ENCODE data around the gene FAM47E.

The FAM47E gene, protein sequence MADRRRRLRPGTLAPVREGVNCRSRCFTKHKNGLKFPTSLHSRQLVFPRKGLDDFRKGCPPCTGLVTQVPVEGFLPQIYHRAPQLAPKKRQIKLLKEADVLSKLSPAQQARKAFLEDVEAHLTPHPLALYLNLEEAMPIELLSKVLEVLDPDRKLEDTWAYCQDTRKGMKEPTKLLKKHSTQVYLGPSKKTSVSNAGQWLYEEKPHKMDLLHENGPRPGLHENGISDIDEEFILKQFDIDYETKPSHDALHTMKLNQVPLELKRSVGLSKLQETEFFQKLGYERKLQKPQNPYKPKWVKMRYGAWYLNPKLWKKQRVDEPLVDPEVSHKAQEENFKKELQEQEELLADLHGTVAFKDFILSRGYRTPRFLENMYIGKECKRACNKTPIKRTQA

DNA sequence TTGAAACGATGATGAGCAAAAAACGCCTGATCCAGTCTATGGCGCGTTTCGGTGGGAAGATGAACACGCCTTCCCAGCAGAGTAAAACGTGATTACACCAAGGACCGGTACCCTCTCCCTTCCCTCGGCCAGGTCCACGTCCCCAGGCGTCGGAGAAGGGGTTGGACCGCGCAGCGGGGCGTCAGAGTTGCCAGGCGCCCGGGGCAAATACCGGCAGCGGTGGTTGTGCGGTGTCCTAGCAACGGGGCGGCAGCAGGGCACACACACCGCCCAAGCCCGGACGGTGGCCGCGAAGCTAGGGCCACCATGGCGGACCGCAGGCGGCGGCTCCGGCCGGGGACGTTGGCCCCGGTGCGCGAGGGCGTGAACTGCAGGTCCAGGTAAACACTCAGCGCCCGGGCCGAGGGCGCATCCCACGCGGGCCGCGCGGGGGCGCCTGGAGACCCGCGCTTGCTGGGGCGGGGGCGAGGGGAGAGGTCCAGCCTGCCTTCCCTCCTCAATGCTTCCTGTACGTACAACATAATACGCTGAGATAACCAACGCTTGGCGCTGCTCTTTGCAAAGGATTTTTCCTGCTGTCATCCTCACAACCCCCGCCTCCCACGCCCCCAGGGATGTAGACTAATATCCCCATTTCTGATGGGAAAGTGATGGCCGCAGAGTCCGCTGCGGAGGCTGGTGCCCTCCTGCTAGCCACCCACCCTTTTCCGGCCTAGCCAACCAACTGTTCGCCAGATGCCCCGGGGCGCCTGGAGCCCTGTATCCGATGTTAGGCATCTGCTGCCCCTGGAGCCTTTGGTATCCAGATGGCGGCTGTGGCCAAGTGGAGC, at the start of gene FAM47E:
TSS of gene FAM47E (plus strand) at position 281 of the 830 bp plus-strand sequence. CDS start at position 307, 26 bp downstream.
- DNase-seq = peak; percentile 37

DNA sequence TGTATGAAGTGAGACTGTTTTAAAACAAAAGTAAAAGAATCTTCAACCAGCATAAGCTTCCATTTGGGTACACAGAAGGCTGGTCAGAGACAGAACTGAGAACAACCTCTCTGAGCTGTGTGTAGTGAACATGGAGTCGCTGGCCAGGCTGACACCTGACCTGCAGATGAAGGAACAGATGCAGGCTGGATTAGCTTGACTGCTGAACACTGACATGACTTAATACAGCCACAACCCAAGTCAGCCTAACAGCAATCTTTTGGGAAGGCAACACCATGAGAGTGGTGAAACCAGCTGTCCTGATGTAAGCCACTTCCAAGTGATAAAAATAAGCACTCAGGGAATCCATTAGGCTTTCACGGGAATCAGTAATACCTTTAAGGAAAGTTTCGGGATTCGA, 48.0 kb upstream of the FAM47E start:
- DNase-seq = no peak

DNA sequence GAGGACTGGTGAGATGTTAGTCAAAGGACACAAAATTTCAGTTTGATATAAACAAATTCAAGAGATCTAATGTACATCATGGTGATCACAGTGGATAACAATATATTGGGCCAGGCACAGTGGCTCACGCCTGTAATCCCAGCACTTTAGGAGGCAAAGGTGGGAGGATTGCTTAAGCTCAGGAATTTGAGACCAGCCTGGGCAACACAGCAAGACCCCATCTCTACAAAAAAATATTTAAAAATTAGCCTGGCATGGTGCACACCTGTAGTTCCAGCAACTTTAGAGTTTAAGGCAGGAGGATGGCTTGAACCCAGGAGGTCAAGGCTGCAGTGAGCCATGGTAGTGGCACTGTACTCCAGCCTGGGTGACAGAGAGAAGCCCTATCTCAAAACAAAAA, 46.6 kb upstream of the FAM47E start:
- no peak for DNase-seq

DNA sequence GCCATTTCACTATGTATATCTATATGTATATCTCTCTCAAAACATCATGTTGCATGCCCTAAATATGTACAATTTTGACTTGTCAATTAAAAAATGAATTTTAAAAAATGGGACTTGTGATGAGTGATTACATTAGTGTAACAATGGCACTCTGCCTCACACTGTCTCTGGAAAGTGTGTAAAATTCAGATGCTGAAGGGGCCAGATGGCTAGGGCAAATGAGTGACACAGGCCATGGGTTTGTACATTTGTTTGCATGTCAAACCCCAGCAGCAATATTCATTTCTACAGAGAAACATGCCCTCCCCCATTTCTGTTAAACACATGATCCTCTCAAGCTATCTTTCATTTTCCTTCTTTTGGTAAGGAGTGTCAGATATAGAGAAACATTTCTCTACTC, 46.0 kb upstream of the FAM47E start:
- no peak for DNase-seq

DNA sequence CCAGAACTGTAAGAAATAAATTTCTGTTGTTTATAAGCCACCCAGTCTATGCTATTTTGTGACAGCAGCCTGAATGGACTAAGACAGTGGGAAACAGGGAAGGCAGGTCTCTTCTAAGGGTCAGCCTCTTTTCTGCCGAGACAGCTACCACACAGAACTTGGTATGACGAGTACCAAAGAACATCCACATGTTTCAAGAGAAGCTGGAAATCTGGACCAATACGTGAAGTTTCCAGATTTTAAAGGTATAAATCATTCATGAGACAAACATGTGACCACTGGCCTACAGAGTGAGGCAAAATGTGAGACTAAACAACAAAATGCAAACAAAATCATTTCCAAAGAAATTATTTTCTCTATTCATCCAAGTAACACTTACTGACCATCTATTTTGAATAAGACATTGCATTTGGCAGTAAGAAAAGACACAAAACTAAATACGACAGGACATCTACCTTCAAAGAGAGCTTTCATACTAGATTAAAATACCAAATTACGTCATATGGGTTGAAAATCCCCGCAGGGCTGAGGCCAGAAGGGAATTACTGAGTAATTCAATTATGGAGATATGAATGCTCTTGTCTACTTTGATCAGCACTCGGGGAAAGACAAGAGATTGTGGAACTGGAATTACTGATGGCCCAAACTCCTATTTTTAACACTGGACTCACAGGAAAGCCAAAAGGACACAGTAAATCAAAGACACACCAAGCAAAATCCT, 45.1 kb upstream of the FAM47E start:
- DNase-seq = no peak

DNA sequence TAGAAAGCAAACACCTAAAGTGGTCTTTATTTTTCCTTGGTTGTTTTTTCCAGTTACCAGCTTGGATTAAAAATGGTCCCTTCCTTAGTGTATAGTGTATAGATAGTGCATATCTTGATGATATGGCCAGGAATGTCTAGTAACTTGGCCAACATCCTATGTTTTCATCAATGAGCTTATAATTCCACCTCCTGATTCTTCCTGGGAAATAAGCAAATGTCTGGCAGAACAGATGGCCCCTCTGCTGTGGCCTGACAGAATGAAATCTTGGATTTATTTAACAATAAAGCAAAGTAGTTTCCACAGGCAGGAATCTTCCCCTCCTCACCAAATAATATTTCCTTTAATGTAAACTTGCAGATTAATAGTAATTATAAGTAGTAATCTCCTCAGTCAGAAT, 44.0 kb upstream of the FAM47E start:
- DNase-seq = no peak

DNA sequence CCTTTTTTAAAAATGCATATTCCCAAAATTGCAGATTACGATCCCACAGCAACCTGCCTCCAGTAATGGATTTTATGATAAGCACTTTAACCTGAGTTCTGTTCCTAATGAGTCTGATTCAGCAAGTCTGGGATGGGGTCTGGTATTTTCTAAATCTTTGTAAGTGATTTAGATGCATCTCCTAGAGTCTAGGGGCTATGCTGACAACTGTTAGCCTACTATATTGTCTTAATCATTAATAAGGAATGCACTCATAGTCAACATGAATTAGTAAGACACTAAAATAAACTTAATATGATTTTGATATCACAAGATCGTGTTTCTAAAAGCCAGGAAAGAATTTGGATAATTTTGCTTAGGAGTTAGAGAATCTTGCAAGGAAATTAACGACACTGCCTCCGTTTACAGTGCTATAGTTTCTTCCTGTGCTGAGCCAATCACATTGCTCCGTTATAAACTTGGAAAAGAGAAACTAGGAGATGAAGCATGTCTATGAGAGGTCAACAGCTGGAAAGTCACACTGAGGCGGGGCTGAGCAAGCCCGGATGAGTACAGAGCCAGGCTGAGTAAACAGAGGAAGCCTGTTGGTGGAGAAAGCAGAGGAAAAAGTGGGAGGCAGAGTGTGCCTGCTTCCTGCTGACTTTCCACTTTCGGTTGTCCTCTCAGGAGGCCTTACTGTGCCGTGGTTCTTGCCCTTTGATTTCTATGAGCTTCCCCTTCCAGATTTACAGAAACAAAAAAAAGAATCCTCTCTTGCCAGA, 43.3 kb upstream of the FAM47E start:
- no peak for DNase-seq

DNA sequence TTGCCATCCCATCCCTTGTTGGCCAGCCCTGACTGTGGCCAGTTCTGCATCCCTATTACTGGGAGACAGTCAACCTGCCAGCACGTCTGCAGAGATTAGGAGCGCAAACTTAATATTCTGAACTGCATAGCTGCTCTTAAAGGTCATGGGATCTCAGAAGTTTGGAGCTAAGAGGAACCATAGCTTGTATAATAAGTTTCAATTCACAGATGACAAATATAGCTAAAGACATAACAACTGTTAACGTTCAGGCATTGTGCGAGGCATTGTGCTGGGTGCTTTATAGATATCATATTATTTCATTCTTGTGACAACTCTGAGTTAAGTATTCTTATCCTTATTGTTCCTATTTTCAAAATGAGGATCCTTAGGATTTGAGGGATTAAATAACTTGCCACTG, 41.6 kb upstream of the FAM47E start:
- DNase-seq = no peak

DNA sequence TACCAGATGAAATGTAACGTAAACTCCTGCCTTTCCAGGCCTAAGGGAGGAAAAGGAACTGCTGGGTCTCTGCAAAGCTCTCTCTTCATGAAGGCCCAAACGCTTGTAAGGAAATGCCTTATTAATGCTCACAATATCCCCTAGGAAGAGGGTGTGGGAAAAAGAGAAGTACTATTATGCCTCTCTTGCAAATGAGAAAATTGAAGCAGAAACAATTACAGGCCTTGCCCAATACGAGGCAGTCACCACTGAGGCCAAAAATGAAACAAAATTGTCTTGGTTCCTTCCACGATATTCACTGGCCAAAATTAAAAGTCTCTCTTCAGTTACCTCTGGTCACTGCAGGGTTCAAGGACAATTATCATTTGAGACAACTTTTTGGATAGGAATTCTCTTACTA, 41.1 kb upstream of the FAM47E start:
- DNase-seq = no peak

DNA sequence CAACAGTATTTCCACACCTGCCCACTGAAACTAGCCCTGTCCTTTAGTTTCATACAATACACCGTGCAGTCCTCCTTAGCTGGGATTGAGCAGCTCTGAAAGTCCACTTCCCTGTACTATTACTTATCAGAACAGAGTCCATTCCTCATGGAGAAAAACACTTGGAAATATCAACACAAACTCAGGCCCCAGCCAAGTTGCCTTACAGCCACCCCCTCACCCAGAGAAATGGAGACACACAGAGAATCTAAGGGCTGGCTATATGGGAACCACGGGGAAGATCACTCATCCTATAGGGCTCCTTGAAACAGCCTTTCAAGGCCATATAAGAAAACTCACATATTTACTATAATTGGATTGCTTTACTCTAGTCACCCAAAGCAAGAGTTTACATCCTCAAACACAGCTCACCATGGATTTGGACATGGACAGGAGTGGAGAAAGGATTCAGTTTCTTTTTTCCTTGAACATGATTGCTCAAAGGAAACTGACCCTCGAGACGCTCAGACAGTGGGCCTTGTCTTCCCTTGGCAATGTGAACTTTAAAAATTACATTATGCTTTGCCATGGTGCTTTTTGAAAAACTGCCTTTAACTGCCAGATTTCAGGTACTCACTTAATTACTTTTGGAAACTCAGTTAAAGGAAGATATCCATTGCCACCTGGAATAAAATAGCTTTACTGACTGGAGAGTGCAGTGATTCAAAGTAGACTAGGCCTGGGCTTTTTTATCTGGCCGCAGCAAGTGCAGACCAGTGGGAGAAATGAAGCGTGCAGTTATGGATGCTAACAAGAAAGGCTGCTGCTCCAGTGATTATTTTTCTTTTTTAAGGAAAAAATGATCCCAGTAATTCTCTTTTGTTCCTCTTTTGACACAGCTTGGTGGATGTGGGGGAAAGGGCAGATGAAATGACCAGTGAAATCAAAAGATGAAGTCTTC, 39.5 kb upstream of the FAM47E start:
- DNase-seq = no peak

DNA sequence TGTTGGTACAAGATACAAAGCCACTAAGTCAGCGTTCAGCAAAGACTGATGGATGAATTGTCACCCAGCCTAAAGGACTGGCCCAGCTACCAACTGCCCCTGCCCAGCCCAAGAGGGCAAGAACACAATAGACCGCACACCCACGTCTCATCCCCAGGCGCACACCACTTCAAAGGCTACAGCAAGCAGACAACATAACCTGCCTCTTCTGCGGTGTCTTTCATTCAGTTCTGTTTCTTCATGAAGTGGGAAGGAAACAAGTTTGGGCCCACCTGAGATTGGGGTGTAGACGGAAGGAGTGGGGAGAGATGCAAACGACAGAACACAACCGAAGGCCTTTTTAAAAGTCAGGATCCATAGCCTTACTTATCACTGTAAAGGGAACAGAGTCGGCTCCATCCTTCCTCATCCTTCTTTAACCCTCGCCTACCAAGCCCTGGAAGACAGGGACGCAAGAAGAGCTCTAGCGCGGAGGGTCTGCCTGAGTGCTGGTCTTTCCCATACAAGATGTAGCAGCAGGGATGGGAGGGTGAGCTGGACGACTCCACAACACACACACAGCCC, 38.6 kb upstream of the FAM47E start:
- DNase-seq = peak; percentile 54

DNA sequence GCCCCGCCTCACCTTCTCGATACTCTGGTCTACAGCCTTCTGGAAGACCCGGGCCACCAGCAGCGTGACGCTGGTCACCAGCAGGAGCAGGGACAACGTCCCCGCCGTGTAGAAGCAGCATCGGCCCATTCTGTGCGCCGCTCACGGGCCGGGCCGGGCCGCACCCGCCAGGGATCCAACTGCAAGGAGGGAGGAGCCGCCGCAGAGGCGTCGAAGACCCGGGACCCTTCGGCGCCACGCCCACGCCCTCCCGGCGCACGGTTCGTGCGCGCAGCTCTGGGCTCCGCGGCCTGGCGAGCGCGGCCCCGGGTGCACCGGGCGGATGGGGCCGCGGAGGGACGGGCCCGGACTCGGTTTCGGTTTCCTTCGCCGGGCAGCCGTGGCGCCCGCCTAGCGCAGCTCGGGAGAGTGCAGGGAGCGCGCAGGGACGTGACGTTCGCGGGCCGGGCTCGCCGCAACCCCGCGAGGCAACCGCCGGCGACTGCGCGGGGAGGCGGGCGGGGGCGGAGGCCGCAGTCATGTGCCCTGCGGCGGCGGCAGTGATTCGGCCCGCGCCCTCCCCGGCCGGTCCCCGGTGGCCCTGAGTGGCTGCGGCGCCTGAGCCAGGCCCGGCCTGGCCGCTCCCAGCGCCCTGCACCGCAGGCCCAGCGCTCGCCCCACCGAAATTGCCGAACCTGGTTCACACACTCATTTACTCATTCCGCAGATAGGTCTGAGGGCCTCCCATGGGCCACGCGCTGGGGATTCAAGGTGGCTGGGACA, 37.9 kb upstream of the FAM47E start, which contains the start of gene SCARB2:
TSS of gene SCARB2 (minus strand) at position 410 of the 762 bp plus-strand sequence. CDS start at position 129, 281 bp downstream.
- DNase-seq = peak; percentile 78

DNA sequence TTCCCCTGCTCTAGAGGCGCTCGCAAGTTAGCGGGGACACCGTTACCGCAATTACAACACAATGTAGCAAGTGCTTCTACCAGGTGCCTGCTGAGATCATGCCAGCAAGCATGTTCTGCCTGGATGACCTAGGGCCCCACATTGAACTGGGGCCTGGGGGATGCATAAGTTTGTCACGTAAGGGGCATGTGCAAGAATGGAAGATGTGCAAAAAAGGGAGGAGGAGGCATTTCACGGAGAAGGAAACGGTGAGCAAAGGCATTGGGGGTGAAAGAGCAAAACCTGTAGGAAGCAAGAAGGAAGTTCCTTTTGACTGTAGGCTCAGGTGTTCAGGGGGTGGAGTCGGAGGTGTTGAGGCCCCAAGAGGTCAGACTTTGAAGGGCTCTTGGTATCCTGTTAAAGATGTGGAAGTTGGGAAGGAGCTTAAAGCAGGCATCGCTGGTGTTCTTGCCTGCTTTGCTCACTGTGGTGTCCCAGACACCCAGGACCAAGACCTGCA, 37.3 kb upstream of the FAM47E start:
- DNase-seq = peak; percentile 20

DNA sequence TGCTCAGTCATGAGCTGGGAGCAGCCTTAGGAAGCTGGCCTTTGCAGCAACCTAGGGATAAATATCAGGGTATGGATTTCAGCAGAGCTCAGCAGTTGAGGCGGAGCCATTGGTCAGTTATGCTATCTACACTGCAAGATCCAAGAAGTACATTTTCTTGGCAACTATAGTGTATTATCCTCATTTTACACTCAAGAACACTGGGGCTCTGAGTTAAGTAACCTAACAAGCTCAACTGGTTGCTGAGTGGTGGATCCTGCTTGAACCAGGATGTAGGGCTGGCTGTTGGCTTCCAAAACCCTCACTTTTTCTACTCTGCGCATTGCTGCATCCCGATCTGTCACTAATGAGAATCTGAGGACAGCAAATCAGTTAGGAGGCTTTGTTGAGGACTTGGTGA, 36.4 kb upstream of the FAM47E start:
- DNase-seq = no peak

DNA sequence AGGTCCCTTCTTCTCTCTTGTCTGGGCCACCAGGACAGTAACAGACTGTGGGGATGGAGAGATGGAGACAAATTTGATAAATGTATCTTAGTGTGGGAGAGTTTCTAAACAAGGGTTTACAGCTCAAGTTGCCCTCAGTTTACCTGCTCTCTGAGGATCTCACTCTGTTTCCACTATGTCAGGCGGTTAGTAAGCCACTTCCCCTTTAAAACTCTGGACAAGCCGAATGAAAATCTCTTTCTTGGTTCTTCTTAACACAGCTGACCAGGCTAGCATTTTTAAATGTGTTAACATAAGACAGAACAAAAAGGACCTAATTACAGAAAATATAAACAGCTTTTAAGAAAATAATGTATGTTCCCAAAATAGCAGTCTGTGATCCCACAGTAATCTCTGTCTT, 35.0 kb upstream of the FAM47E start:
- DNase-seq = no peak

DNA sequence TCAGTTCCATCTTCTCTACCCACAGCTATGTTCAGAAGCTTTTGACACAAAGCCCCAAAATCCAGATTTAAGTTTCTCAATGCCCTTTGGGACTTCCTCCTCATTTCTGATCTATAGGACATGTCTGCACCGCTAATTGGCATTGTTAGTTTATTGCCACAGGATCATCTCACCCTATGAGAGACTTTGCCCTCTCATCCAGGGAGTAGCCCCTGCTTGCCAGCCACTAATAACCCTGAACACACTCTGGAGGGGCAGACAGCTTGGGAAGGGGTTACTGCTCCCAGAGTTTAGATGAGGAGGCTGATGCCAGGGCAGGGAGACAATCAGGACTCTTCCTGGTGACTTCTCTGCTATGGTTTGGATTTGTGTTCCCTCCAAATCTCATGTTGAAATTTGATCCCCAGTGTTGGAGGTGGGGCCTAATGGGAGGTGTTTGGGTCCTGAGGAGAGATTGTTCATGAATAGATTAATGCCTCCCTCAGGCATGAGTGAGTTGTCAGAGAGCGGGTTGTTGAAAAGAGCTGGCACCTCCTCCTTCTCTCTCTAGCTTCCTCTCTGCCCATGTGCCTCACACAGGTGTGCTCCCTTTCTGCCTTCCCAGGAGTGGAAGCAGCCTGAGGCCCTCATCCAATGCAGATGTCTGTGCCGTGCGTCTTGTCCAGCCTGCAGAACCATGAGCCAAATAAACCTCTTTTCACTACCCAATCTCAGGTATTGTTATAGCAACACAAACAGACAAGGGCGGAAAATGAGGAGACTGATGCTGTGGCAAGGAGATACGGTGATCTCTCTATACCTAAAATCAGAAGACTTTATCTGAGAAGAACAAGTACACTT, 34.3 kb upstream of the FAM47E start:
- DNase-seq = no peak

DNA sequence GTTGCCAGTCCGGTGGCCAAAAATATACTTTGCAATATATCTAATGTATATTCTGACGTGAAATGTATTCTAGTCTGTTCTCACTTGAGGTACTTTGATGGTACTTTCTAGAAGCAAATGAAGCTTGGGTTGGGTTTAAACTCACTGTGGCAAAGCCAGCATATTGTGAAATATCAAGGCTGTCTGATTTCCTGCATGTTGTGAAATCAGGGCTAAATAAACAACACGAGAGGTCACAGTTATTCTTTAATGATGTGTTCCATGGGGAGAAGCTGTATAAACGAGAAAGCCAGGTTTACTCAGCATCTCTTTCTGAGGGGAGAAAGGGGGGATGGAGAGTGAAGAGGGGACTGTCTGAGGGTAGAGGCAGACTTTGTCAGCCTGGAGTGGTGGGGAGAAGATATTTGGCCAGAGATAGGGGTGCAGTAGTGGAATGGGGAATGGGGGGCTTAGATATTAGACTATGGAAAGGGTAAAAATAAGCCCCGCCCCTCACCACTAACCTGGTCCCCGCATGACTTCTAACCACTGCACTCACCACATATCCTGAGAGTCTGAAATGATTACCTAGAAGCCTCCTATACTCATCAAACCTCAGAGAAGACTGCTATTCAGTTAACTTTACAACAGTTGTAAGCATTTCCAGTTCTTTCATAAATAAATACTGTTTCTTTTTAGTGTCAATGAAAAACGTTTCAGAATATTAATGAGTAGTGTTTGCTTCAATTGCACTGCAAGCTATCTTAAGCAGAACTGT, 32.0 kb upstream of the FAM47E start:
- DNase-seq = no peak

DNA sequence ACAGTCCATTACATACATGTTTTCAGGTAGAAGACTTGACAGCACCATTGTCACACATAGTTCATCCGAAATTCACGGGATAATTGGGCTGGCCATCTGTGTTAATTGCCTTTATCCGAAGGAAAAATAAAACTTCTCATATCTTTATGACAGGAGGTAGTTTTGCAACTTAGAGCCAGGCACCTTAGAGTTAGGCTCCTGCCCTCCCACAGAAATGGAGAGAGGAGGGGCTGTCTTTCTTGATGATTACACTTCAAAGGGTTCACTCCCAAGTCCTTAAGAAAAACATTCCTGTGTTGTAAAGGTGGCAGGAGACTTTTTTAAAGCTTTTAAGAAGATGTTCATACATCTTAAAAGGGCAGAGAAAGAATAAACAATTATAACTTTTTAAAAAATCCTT, 27.4 kb upstream of the FAM47E start:
- DNase-seq = no peak
